CD14-positive monocyte (primary cell): ENCODE measurements around the gene RTP3. TPM values are rescaled to one million over a fixed set of nuclear protein-coding genes. Genes with fewer than 3 reads are reported as not detected.

Experiments used
- DNase-seq, 3 donors: peaks; one replicate each; pipeline ENCODE4 v3.0.0-alpha.2; 2011 to 2022
- H2AFZ ChIP-seq: 2 replicates; pipeline ENCODE4 v1.6.0; 2012; ENCODE audit warnings: mild to moderate bottlenecking, low read depth, low read length, inconsistent platforms; ENCODE audit not compliant: insufficient read depth, poor library complexity, severe bottlenecking
- H3K27ac ChIP-seq, 2 donors: 1 replicate in 1 of 2; 2 replicates in 1 of 2; pipeline ENCODE4 v1.5.1; 2012 to 2013; ENCODE audit warnings: low read length in 2 of 2, control low read depth in 1 of 2, inconsistent platforms in 1 of 2, low read depth in 1 of 2, mild to moderate bottlenecking in 1 of 2
- H3K27me3 ChIP-seq, 2 donors: one replicate each; pipeline versions ENCODE4 v1.6.0 to v1.6.1; 2011 to 2013; ENCODE audit warnings: low read length in 2 of 2; ENCODE audit not compliant: control insufficient read depth in 2 of 2, insufficient read depth in 2 of 2
- H3K36me3 ChIP-seq, 2 donors: replicated peaks in 1 of 2; 1 replicate in 1 of 2; 2 replicates in 1 of 2; pipeline versions ENCODE4 v1.5.1 to v1.6.1; 2012 to 2013; ENCODE audit warnings: low read length in 2 of 2, control low read depth in 1 of 2, inconsistent platforms in 1 of 2, mild to moderate bottlenecking in 1 of 2; ENCODE audit not compliant: insufficient read depth in 2 of 2, control insufficient read depth in 1 of 2
- H3K4me1 ChIP-seq, 2 donors: 1 replicate in 1 of 2; 2 replicates in 1 of 2; pipeline versions ENCODE4 v1.5.1 to v1.6.1; 2012 to 2013; ENCODE audit warnings: low read length in 2 of 2, control low read depth in 1 of 2, inconsistent platforms in 1 of 2, mild to moderate bottlenecking in 1 of 2, moderate library complexity in 1 of 2; ENCODE audit not compliant: insufficient read depth in 2 of 2, control insufficient read depth in 1 of 2
- H3K4me2 ChIP-seq: replicated peaks from 2 replicates; pipeline ENCODE3; 2012; ENCODE audit warnings: low read length, moderate library complexity, mild to moderate bottlenecking; ENCODE audit not compliant: poor library complexity, severe bottlenecking; ENCODE audit errors: extremely low read depth
- H3K4me3 ChIP-seq, 3 experiments: fragments of 200-600 bp in 1 of 3; sonication (generic) in 1 of 3; replicated peaks in 1 of 3; 1 replicate in 2 of 3; 2 replicates in 1 of 3; pipeline ENCODE4 v1.5.1; 2011 to 2013; ENCODE audit warnings: low read length in 3 of 3, mild to moderate bottlenecking in 3 of 3, control low read depth in 2 of 3, low read depth in 2 of 3, inconsistent platforms in 1 of 3, moderate library complexity in 1 of 3
- H3K79me2 ChIP-seq: 2 replicates; pipeline ENCODE4 v1.6.0; 2012; ENCODE audit warnings: mild to moderate bottlenecking, control low read depth, inconsistent platforms, low read length, moderate library complexity; ENCODE audit not compliant: insufficient read depth
- H3K9ac ChIP-seq: 2 replicates; pipeline ENCODE4 v1.6.0; 2017; ENCODE audit warnings: low read length, mild to moderate bottlenecking; ENCODE audit not compliant: insufficient read depth, poor library complexity, severe bottlenecking
- H3K9me3 ChIP-seq, 2 donors: replicated peaks in 1 of 2; 1 replicate in 1 of 2; 2 replicates in 1 of 2; pipeline versions ENCODE4 v1.5.1 to v1.6.1; 2012 to 2013; ENCODE audit warnings: low read length in 2 of 2, control low read depth in 1 of 2; ENCODE audit not compliant: control insufficient read depth in 1 of 2, insufficient read depth in 1 of 2
- H4K20me1 ChIP-seq: 2 replicates; pipeline ENCODE4 v1.6.0; 2012; ENCODE audit warnings: mild to moderate bottlenecking, low read length, control low read depth, moderate library complexity; ENCODE audit not compliant: insufficient read depth
- H3K27ac Mint-ChIP-seq, 7 donors: one replicate each; pipeline ENCODE4 v1.8.0; 2020; ENCODE audit warnings: mild to moderate bottlenecking in 7 of 7, mixed read lengths in 7 of 7, moderate library complexity in 6 of 7, inconsistent platforms in 2 of 7
- H3K27me3 Mint-ChIP-seq, 3 donors: one replicate each; pipeline ENCODE4 v1.8.0; 2021 to 2022; ENCODE audit warnings: low read depth in 3 of 3, mild to moderate bottlenecking in 3 of 3, mixed read lengths in 3 of 3, moderate library complexity in 3 of 3, inconsistent platforms in 1 of 3
- H3K36me3 Mint-ChIP-seq, 2 donors: one replicate each; pipeline ENCODE4 v1.8.0; 2020; ENCODE audit warnings: mixed read lengths in 2 of 2, inconsistent platforms in 1 of 2, mild to moderate bottlenecking in 1 of 2
- H3K4me1 Mint-ChIP-seq: one replicate; pipeline ENCODE4 v1.8.0; 2020; ENCODE audit warnings: mild to moderate bottlenecking, mixed read lengths
- H3K4me3 Mint-ChIP-seq, 2 donors: one replicate each; pipeline ENCODE4 v1.8.0; 2020; ENCODE audit warnings: mild to moderate bottlenecking in 2 of 2, mixed read lengths in 2 of 2, moderate library complexity in 1 of 2
- H3K9me3 Mint-ChIP-seq, 7 donors: one replicate each; pipeline ENCODE4 v1.8.0; 2020 to 2022; ENCODE audit warnings: mixed read lengths in 7 of 7, mild to moderate bottlenecking in 6 of 7, moderate library complexity in 6 of 7, inconsistent platforms in 2 of 7
- WGBS: methylation state at CpG from one replicate; pipeline ENCODE4 v1.1.5; 2013; ENCODE audit warnings: missing lambda C conversion rate; ENCODE audit not compliant: insufficient coverage; 5-methylcytosine and 5-hydroxymethylcytosine counted together
- intact Hi-C, 2 donors: fragments of 100-400 bp; cut with micrococcal nuclease; formaldehyde crosslinking; loops; one replicate each; pipeline versions ENCODE4 v1.15.0 to v1.15.1; 2023
- polyA plus RNA-seq, 3 donors: library from polyadenylated mRNA; depleted of rRNA in 1 of 3; unstranded in 2 of 3; stranded (reverse) in 1 of 3; fragments of 300-500 nt in 2 of 3; fragments of >200 nt in 1 of 3; fragmentation: Illumina TruSeq in 2 of 3; gene quantifications; 1 replicate in 2 of 3; 2 replicates in 1 of 3; pipeline ENCODE4 v1.2.3, GENCODE V29; 2012 to 2021
- TF ChIP-seq, protein P1 (sequence below): fragments of 200-600 bp; IDR thresholded peaks from one replicate; pipeline ENCODE4 v1.8.0; 2022; ENCODE audit warnings: antibody characterized with exemption, mild to moderate bottlenecking

Gene RTP3
- polyA plus RNA-seq, 3 donors: not detected

DNA sequence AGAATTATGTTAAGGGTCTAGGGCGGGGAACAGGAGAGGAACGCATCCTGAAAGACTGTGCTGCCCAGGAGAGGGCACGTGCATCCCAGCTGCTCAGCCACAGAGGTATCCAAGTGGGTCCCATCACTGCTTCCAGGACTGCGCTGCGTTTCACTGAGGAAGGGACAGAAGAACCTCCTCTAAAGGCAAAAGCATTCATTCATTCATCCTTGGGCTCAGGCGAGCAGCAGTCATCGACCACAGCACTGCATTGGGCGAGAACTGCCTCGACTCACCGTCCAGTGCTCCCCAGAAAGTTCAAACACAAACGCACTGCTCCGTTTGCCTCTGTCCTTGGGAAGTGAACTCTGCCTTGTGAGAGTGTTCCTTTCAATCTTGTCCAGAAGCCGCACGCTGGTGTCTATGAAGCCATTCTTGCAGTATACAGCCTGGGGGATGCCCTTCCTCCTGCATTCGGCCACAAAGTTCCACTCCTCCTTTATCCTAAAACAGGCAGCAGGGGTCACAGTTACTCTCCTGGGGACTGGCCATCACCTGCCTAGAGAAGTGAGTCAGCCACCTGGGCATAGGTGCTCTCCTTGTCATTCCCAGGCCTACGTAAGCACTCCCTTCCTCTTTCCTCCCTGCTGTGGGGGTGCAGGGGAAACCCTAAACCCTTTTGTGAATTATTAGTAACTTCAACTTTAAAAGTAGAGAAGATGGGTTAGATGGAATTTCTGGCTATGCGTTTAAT, 47.2 kb downstream of the RTP3 start:
- Histone ChIP-seq H2AFZ (no peak overlapping the region), H3K4me2 (no peak overlapping the region), H3K27ac (no peak overlapping the region), H3K4me3 (no peak overlapping the region), H3K9me3 (no peaks in the 10 kb centered on the region), H3K9ac (no peak overlapping the region), H3K79me2 (no peaks in the 10 kb centered on the region), H3K27me3 (no peaks in the 10 kb centered on the region), H3K36me3 (no peaks in the 10 kb centered on the region), H4K20me1 (no peaks in the 10 kb centered on the region), H3K4me1 (peaks cover 0 to 8% of the 10 kb centered on the region in 2 donors)
- Mint-ChIP-seq H3K4me1 (peaks cover 10% of the 10 kb centered on the region), H3K27me3 (peaks cover 0 to 5% (median 4%) of the 10 kb centered on the region in 3 donors), H3K4me3 (no peak overlapping the region), H3K36me3 (no peaks in the 10 kb centered on the region), H3K27ac (no peak overlapping the region), H3K9me3 (peaks cover 0 to 3% (median 0%) of the 10 kb centered on the region in 7 donors)
- intact Hi-C loops: no loop called here
- no peak for DNase-seq
- TF ChIP-seq, protein P1, sequence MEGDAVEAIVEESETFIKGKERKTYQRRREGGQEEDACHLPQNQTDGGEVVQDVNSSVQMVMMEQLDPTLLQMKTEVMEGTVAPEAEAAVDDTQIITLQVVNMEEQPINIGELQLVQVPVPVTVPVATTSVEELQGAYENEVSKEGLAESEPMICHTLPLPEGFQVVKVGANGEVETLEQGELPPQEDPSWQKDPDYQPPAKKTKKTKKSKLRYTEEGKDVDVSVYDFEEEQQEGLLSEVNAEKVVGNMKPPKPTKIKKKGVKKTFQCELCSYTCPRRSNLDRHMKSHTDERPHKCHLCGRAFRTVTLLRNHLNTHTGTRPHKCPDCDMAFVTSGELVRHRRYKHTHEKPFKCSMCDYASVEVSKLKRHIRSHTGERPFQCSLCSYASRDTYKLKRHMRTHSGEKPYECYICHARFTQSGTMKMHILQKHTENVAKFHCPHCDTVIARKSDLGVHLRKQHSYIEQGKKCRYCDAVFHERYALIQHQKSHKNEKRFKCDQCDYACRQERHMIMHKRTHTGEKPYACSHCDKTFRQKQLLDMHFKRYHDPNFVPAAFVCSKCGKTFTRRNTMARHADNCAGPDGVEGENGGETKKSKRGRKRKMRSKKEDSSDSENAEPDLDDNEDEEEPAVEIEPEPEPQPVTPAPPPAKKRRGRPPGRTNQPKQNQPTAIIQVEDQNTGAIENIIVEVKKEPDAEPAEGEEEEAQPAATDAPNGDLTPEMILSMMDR: no peak
- 99% methylated on average over 15 of the region's 17 CpGs for WGBS

DNA sequence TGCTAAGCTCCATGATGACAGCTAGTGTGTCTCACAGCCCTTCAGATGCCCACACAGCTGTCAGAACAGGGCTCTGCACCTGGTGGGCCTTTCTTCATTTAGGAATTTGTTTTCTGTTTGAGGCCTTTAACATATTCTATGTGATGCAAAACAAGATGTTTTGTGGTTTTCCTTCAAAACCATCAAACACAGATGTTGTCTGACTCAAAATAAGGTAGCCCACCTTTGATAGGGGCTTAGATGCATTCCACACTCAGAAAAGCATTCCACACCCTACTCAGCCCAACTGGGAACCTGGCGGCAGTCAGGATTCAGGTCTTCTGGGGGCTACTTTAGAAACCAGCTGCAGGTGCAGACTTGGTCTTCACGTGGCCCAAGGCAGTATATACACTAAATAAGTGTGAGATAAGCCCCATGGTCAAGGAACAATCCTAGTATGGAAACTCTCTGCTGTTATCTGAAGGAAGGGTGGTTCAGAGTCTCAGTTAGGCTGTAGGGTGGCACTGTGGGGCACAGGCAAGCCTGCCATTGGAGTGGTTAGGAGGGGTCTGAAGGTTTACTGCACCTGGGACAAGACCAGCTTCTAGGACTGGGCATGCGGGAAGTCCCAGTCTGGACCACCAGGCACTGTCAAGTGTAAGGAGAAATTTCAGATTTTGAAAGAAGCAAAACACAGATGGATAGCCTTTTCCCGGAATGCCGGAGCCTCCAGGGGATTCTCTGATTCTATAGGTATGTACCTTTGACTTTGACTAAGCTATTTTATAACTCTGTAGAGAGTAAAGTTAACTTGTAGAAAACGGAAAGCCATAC, 48.2 kb downstream of the RTP3 start:
- H3K9ac ChIP-seq: no peak overlapping the region
- no peaks in the 10 kb centered on the region for H4K20me1 ChIP-seq
- Mint-ChIP-seq H3K36me3 (no peaks in the 10 kb centered on the region), H3K9me3 (peaks cover 0 to 3% (median 0%) of the 10 kb centered on the region in 7 donors), H3K4me3 (no peak overlapping the region), H3K27ac (no peak overlapping the region), H3K4me1 (peaks cover 10% of the 10 kb centered on the region), H3K27me3 (peaks cover 0 to 4% (median 3%) of the 10 kb centered on the region in 3 donors)
- H2AFZ ChIP-seq: no peak overlapping the region
- 93% methylated on average over 2 of the region's 6 CpGs for WGBS
- H3K4me2 ChIP-seq: no peak overlapping the region
- intact Hi-C loops: no loop called here
- no peak for DNase-seq
- H3K27me3 ChIP-seq: no peaks in the 10 kb centered on the region
- peaks cover 0 to 8% of the 10 kb centered on the region in 2 donors for H3K4me1 ChIP-seq
- no peak overlapping the region for H3K27ac ChIP-seq
- H3K36me3 ChIP-seq: no peaks in the 10 kb centered on the region
- TF ChIP-seq, protein P1: no peak
- H3K79me2 ChIP-seq: no peaks in the 10 kb centered on the region
- H3K9me3 ChIP-seq: no peaks in the 10 kb centered on the region
- H3K4me3 ChIP-seq: no peak overlapping the region
